NK-92 (cell line): ENCODE results near the gene LZTS2.

Experiments used
- DNase-seq: peaks from one replicate; lab custom pipeline; 2025; ENCODE audit not compliant: unreplicated experiment; lab: John Stamatoyannopoulos, UW

Gene LZTS2

GRCh38 chr10:101012525-101013364 is 13.1 kb downstream of the LZTS2 start:
- peak; percentile 4 for DNase-seq

GRCh38 chr10:101013365-101013825 is 13.8 kb downstream of the LZTS2 start:
- no peak for DNase-seq

- DNase-seq, result no peak
Observed at GRCh38 chr10:101014230-101014884, 14.7 kb downstream of the LZTS2 start.

- DNase-seq, result no peak
Observed at GRCh38 chr10:101014966-101015581, 15.5 kb downstream of the LZTS2 start.

GRCh38 chr10:101015582-101015973 is 16.0 kb downstream of the LZTS2 start:
- no peak for DNase-seq

GRCh38 chr10:101016814-101017213 is 17.2 kb downstream of the LZTS2 start:
- no peak for DNase-seq

GRCh38 chr10:101018118-101018599 is 18.6 kb downstream of the LZTS2 start:
- no peak for DNase-seq

GRCh38 chr10:101018600-101019439 is 19.2 kb downstream of the LZTS2 start:
- no peak for DNase-seq

GRCh38 chr10:101019440-101019703 is 19.8 kb downstream of the LZTS2 start:
- no peak for DNase-seq

- no peak for DNase-seq
Observed at GRCh38 chr10:101020427-101021075, 20.9 kb downstream of the LZTS2 start.

GRCh38 chr10:101021239-101021638 is 21.6 kb downstream of the LZTS2 start:
- DNase-seq, result no peak

GRCh38 chr10:101021692-101022251 is 22.2 kb downstream of the LZTS2 start:
- no peak for DNase-seq

- DNase-seq, result no peak
Observed at GRCh38 chr10:101022967-101023705, 23.5 kb downstream of the LZTS2 start.

- DNase-seq, result no peak
Observed at GRCh38 chr10:101027106-101027720, 27.6 kb downstream of the LZTS2 start.

- no peak for DNase-seq
Observed at GRCh38 chr10:101028446-101029337, 29.1 kb downstream of the LZTS2 start.

GRCh38 chr10:101029520-101030295 is 30.1 kb downstream of the LZTS2 start:
- no peak for DNase-seq

- DNase-seq, result no peak
Observed at GRCh38 chr10:101030496-101031127, 31.0 kb downstream of the LZTS2 start.
